Measurements from ENCODE around the gene DYNC2LI1. TPM values are rescaled to one million over a fixed set of nuclear protein-coding genes. Genes with fewer than 3 reads are reported as not detected.

The DYNC2LI1 gene
- total RNA-seq, 4 donors from 2014 or later, result 18.5 to 32.2 (median 26.1) TPM

GRCh38 chr2:43749583-43749982 lies 24.3 kb upstream of the DYNC2LI1 start:
- Histone ChIP-seq H3K4me3 (no peak overlapping the region), H3K9me3 (no peaks in the 10 kb centered on the region), H3K27me3 (no peaks in the 10 kb centered on the region), H3K36me3 (peaks cover 0 to 5% of the 10 kb centered on the region in 2 donors), H3K4me1 (peaks cover 4 to 27% (median 8%) of the 10 kb centered on the region in 3 donors), H3K27ac (peak overlapping the region; percentile 23 to 55 (median 42))
- 58 to 60% methylated on average over 3 of the region's 3 CpGs for WGBS, 2 donors (ENCODE audit: low coverage in 1 of 2)
- TF ChIP-seq CTCF (IDR thresholded peaks at IDR 0.05) (no peak), EP300 (IDR thresholded peaks at IDR 0.05) (no peak), POLR2A (IDR thresholded peaks at IDR 0.05) (no peak), POLR2AphosphoS5 (IDR thresholded peaks at IDR 0.05) (no peak)
- no peak for ATAC-seq

GRCh38 chr2:43751476-43751990 lies 22.3 kb upstream of the DYNC2LI1 start:
- Histone ChIP-seq H3K27me3 (no peaks in the 10 kb centered on the region), H3K36me3 (peaks cover 0 to 6% of the 10 kb centered on the region in 2 donors), H3K4me3 (no peak overlapping the region), H3K9me3 (no peaks in the 10 kb centered on the region), H3K27ac (no peak overlapping the region), H3K4me1 (peaks cover 0 to 10% (median 0%) of the 10 kb centered on the region in 3 donors)
- TF ChIP-seq POLR2AphosphoS5 (IDR thresholded peaks at IDR 0.05) (no peak), CTCF (IDR thresholded peaks at IDR 0.05) (no peak), POLR2A (IDR thresholded peaks at IDR 0.05) (no peak), EP300 (IDR thresholded peaks at IDR 0.05) (no peak)
- WGBS, 2 donors (ENCODE audit: low coverage in 1 of 2), result 83 to 95% methylated on average over 2 to 5 of the region's 5 CpGs
- ATAC-seq, result no peak

GRCh38 chr2:43752302-43752701 lies 21.5 kb upstream of the DYNC2LI1 start:
- no peaks in the 10 kb centered on the region for H3K9me3 ChIP-seq
- H3K27ac ChIP-seq, result no peak overlapping the region
- H3K4me1 ChIP-seq, result peaks cover 0 to 10% (median 0%) of the 10 kb centered on the region in 3 donors
- H3K4me3 ChIP-seq, result no peak overlapping the region
- H3K36me3 ChIP-seq, result peaks cover 0 to 6% of the 10 kb centered on the region in 2 donors
- ATAC-seq, result no peak
- no peaks in the 10 kb centered on the region for H3K27me3 ChIP-seq
- no peak for TF ChIP-seq POLR2A (IDR thresholded peaks at IDR 0.05)
- TF ChIP-seq POLR2AphosphoS5 (IDR thresholded peaks at IDR 0.05), result no peak
- no peak for TF ChIP-seq EP300 (IDR thresholded peaks at IDR 0.05)
- no peak for TF ChIP-seq CTCF (IDR thresholded peaks at IDR 0.05)

- no peak for ATAC-seq
- H3K36me3 ChIP-seq, result peaks cover 0 to 6% of the 10 kb centered on the region in 2 donors
- peaks cover 0 to 9% (median 0%) of the 10 kb centered on the region in 3 donors for H3K4me1 ChIP-seq
- no peak overlapping the region for H3K4me3 ChIP-seq
- WGBS, 2 donors (ENCODE audit: low coverage in 1 of 2), result 60 to 81% methylated on average over 1 to 5 of the region's 7 CpGs
- no peaks in the 10 kb centered on the region for H3K9me3 ChIP-seq
- TF ChIP-seq CTCF (IDR thresholded peaks at IDR 0.05), result no peak
- TF ChIP-seq POLR2AphosphoS5 (IDR thresholded peaks at IDR 0.05), result no peak
- TF ChIP-seq EP300 (IDR thresholded peaks at IDR 0.05), result no peak
- TF ChIP-seq POLR2A (IDR thresholded peaks at IDR 0.05), result no peak
- H3K27me3 ChIP-seq, result no peaks in the 10 kb centered on the region
- H3K27ac ChIP-seq, result no peak overlapping the region
Measured at GRCh38 chr2:43754180-43754579, 19.7 kb upstream of the DYNC2LI1 start.

- WGBS, 2 donors (ENCODE audit: low coverage in 1 of 2), result 59 to 76% methylated on average over 3 of the region's 3 CpGs
- Histone ChIP-seq H3K4me3 (no peak overlapping the region), H3K36me3 (peaks cover 0 to 6% of the 10 kb centered on the region in 2 donors), H3K9me3 (no peaks in the 10 kb centered on the region), H3K27me3 (no peaks in the 10 kb centered on the region), H3K4me1 (no peaks in the 10 kb centered on the region), H3K27ac (peak overlapping the region in 1 of 4 donors; percentile 34)
- TF ChIP-seq CTCF (IDR thresholded peaks at IDR 0.05) (no peak), POLR2AphosphoS5 (IDR thresholded peaks at IDR 0.05) (no peak), EP300 (IDR thresholded peaks at IDR 0.05) (no peak), POLR2A (IDR thresholded peaks at IDR 0.05) (no peak)
- peak; percentile 70 for ATAC-seq
Measured at GRCh38 chr2:43758739-43759138, 15.1 kb upstream of the DYNC2LI1 start.
